HCT116 (cell line): ENCODE results near the gene ITM2C. TPM values are rescaled to one million over a fixed set of nuclear protein-coding genes. Genes with fewer than 3 reads are reported as not detected.
A peak's percentile ranks its signal among the peaks of the same experiment; 100 is the strongest.

Source experiments
- ATAC-seq: fragments of 200-7000 bp; cut with Tn5 transposase; 2 replicates; pipeline ENCODE4 v1.9.1; 2020; ENCODE audit warnings: mild to moderate bottlenecking, moderate library complexity
- BruUV-seq: library from RNA; stranded (reverse); fragments of 400-500 nt; replicated peaks from 2 replicates; lab custom pipeline; 2021; lab: Mats Ljungman, UMichigan
- CTCF ChIA-PET: fragments of 300-600 bp; sonication (Branson Sonifier 250); formaldehyde crosslinking; loops from one replicate; lab custom pipeline; 2021; ENCODE audit warnings: antibody characterized with exemption; lab: Charles Lee
- POLR2A ChIA-PET: fragments of 300-600, 350-600 bp; sonication (Branson Sonifier 250); formaldehyde crosslinking; loops from one replicate; lab custom pipeline; 2021; ENCODE audit warnings: antibody characterized with exemption; lab: Charles Lee
- RAD21 ChIA-PET, 2 experiments: fragments of 300-600 bp; sonication (Branson Sonifier 250); formaldehyde crosslinking; loops; one replicate each; lab custom pipeline; 2023; ENCODE audit warnings: low total read pairs in 2 of 2; ENCODE audit not compliant: uncharacterized antibody in 2 of 2, unreplicated experiment in 2 of 2, low non-redundant PET in 1 of 2; lab: Charles Lee
- DNase-seq: peaks from one replicate; pipeline ENCODE4 v3.0.0-alpha.2; 2010; ENCODE audit warnings: low read depth, low spot score
- H2AFZ ChIP-seq: fragments of 200-600 bp; shearing (Covaris generic), sonication (generic); 2 replicates; pipeline ENCODE4 v1.6.1; 2017; ENCODE audit warnings: low read depth, mixed run types, mixed read lengths, antibody characterized with exemption, low read length; ENCODE audit not compliant: poor library complexity, severe bottlenecking
- H3K27ac ChIP-seq: 2 replicates; pipeline ENCODE4 v1.5.1; 2012; ENCODE audit warnings: low read depth, low read length
- H3K27me3 ChIP-seq: fragments of 200-600 bp; sonication (generic); 2 replicates; pipeline ENCODE4 v1.6.1; 2016; ENCODE audit warnings: mixed run types, low read length, mixed read lengths; ENCODE audit not compliant: insufficient read depth
- H3K36me3 ChIP-seq, 2 experiments: fragments of 200-500 bp in 1 of 2; fragments of 200-600 bp in 1 of 2; sonication (Bioruptor generic) in 1 of 2; sonication (generic) in 1 of 2; 2 replicates each; pipeline versions ENCODE4 v1.5.1 to v1.6.1; 2014 to 2016; ENCODE audit warnings: low read length in 2 of 2, inconsistent platforms in 1 of 2, mixed read lengths in 1 of 2, mixed run types in 1 of 2; ENCODE audit not compliant: insufficient read depth in 2 of 2, control insufficient read depth in 1 of 2
- H3K4me1 ChIP-seq, 2 experiments: fragments of 200-600 bp in 1 of 2; sonication (generic) in 1 of 2; 2 replicates each; pipeline versions ENCODE4 v1.5.1 to v1.6.1; 2012 to 2017; ENCODE audit warnings: low read length in 2 of 2, inconsistent platforms in 1 of 2, mild to moderate bottlenecking in 1 of 2, mixed read lengths in 1 of 2, mixed run types in 1 of 2, moderate library complexity in 1 of 2; ENCODE audit not compliant: insufficient read depth in 2 of 2, control insufficient read depth in 1 of 2
- H3K4me2 ChIP-seq: fragments of 200-600 bp; sonication (generic); 2 replicates; pipeline ENCODE4 v1.6.1; 2017; ENCODE audit warnings: mixed run types, low read length, mixed read lengths
- H3K4me3 ChIP-seq, 2 experiments: fragments of 200-600 bp in 1 of 2; sonication (generic) in 1 of 2; replicated peaks in 1 of 2; 2 replicates each; pipeline ENCODE4 v1.5.1; 2011 to 2016; ENCODE audit warnings: low read length in 2 of 2, control low read depth in 1 of 2, low read depth in 1 of 2, mild to moderate bottlenecking in 1 of 2, mixed read lengths in 1 of 2, mixed run types in 1 of 2
- H3K79me2 ChIP-seq: fragments of 200-600 bp; sonication (generic); 2 replicates; pipeline ENCODE4 v1.6.1; 2017; ENCODE audit warnings: mild to moderate bottlenecking, mixed run types, low read length, moderate library complexity, mixed read lengths; ENCODE audit not compliant: insufficient read depth
- H3K9ac ChIP-seq: fragments of 200-600 bp; sonication (generic); 2 replicates; pipeline ENCODE4 v1.6.1; 2016; ENCODE audit warnings: low read length, mixed read lengths
- H3K9me2 ChIP-seq: fragments of 200-600 bp; sonication (generic), shearing (Covaris generic); 2 replicates; pipeline ENCODE4 v1.6.1; 2017; ENCODE audit warnings: mixed run types, mild to moderate bottlenecking, moderate library complexity; ENCODE audit not compliant: insufficient read depth
- H3K9me3 ChIP-seq, 2 experiments: fragments of 200-500 bp in 1 of 2; fragments of 200-600 bp in 1 of 2; sonication (Bioruptor generic) in 1 of 2; sonication (generic) in 1 of 2; 2 replicates each; pipeline ENCODE4 v1.6.1; 2014 to 2017; ENCODE audit warnings: low read length in 2 of 2, mixed read lengths in 2 of 2, inconsistent platforms in 1 of 2, low read depth in 1 of 2, mild to moderate bottlenecking in 1 of 2, mixed run types in 1 of 2, moderate library complexity in 1 of 2; ENCODE audit not compliant: control insufficient read depth in 1 of 2, insufficient read depth in 1 of 2
- H4K20me1 ChIP-seq: fragments of 200-600 bp; sonication (generic), shearing (Covaris generic); 2 replicates; pipeline ENCODE4 v1.6.1; 2017; ENCODE audit warnings: mixed run types, mild to moderate bottlenecking, moderate library complexity; ENCODE audit not compliant: insufficient read depth
- EGR1 ChIP-seq: IDR thresholded peaks from 2 replicates; pipeline ENCODE4 v1.6.1; 2012; ENCODE audit warnings: low read depth
- ELF1 ChIP-seq: IDR thresholded peaks from 2 replicates; pipeline ENCODE4 v1.6.1; 2012; ENCODE audit warnings: low read depth, borderline replicate concordance
- REST ChIP-seq: IDR thresholded peaks from 2 replicates; pipeline ENCODE4 v1.6.1; 2012; ENCODE audit warnings: low read depth
- SRF ChIP-seq: IDR thresholded peaks from 2 replicates; pipeline ENCODE4 v1.6.1; 2012; ENCODE audit warnings: low read depth
- TCF7L2 ChIP-seq: IDR thresholded peaks from 2 replicates; pipeline ENCODE4 v1.7.0; 2011; ENCODE audit warnings: borderline replicate concordance, inconsistent platforms; ENCODE audit not compliant: insufficient read depth, insufficient read length; ENCODE audit errors: extremely low read depth
- YY1 ChIP-seq: IDR thresholded peaks from 2 replicates; pipeline ENCODE4 v1.6.1; 2011; ENCODE audit warnings: low read length, low read depth, moderate library complexity, mild to moderate bottlenecking; ENCODE audit not compliant: insufficient replicate concordance; ENCODE audit errors: extremely low read depth
- ZFX ChIP-seq: fragments of 450-650 bp; IDR thresholded peaks from 2 replicates; pipeline ENCODE4 v1.6.1; 2017
- ZNF274 ChIP-seq: fragments of 200-500 bp; sonication (Bioruptor generic); IDR thresholded peaks from 2 replicates; pipeline ENCODE4 v1.6.1; 2014; ENCODE audit warnings: mild to moderate bottlenecking, low read depth, low read length, inconsistent platforms
- intact Hi-C: fragments of 100-400 bp; cut with micrococcal nuclease; formaldehyde crosslinking; loops from 2 replicates; pipeline ENCODE4 v1.10.0; 2022
- total RNA-seq: library from RNA; stranded (reverse); gene quantifications from one replicate; pipeline ENCODE4 v1.2.1, GENCODE V29; 2021; ENCODE audit not compliant: unreplicated experiment
- TF ChIP-seq, protein P1 (sequence below): IDR thresholded peaks from 2 replicates; pipeline ENCODE4 v1.6.1; 2011; ENCODE audit warnings: mild to moderate bottlenecking, low read length, moderate library complexity; ENCODE audit not compliant: insufficient replicate concordance; ENCODE audit errors: extremely low read depth

The ITM2C gene
- total RNA-seq, 1 experiment from 2014 or later, result 117 TPM

- TF ChIP-seq ELF1, result no peak
- TF ChIP-seq, protein P1, sequence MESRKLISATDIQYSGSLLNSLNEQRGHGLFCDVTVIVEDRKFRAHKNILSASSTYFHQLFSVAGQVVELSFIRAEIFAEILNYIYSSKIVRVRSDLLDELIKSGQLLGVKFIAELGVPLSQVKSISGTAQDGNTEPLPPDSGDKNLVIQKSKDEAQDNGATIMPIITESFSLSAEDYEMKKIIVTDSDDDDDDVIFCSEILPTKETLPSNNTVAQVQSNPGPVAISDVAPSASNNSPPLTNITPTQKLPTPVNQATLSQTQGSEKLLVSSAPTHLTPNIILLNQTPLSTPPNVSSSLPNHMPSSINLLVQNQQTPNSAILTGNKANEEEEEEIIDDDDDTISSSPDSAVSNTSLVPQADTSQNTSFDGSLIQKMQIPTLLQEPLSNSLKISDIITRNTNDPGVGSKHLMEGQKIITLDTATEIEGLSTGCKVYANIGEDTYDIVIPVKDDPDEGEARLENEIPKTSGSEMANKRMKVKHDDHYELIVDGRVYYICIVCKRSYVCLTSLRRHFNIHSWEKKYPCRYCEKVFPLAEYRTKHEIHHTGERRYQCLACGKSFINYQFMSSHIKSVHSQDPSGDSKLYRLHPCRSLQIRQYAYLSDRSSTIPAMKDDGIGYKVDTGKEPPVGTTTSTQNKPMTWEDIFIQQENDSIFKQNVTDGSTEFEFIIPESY, result no peak
- TF ChIP-seq, all 23 proteins: peak for 0
These were observed 1.2 kb upstream of the ITM2C start (continued) for GRCh38 chr2:230863442-230864121.

- CTCF ChIA-PET, result interaction anchor here (1.0 to 1.4 kb wide), 3 partner anchors 11 to 40 kb away, joined by 4 to 7 read pairs (median 4); no protein-coding TSS in a partner anchor
- RAD21 ChIA-PET, result no interaction called here
- Histone ChIP-seq H3K9me3 (no peaks in the 10 kb centered on the region), H3K4me1 (peaks cover 24 to 34% of the 10 kb centered on the region in 2 experiments), H3K36me3 (no peaks in the 10 kb centered on the region; a peak in 1 of 4 replicates), H3K4me3 (peak overlapping the region; percentile 44 to 92), H3K27me3 (no peaks in the 10 kb centered on the region), H2AFZ (peak overlapping the region; percentile 88), H4K20me1 (no peaks in the 10 kb centered on the region), H3K9me2 (no peaks in the 10 kb centered on the region), H3K27ac (peak overlapping the region; percentile 33), H3K79me2 (peaks cover 6% of the 10 kb centered on the region; the same call in 1 of the 2 replicates), H3K9ac (peak overlapping the region; percentile 80), H3K4me2 (peak overlapping the region; percentile 98)
- intact Hi-C loops, result loop anchor here (1.0 kb wide), 1 partner anchor 14 kb away; no protein-coding TSS in a partner anchor
- POLR2A ChIA-PET, result no interaction called here
- no peak for TF ChIP-seq EGR1
- no peak for TF ChIP-seq TCF7L2
- no peak for TF ChIP-seq REST
- no peak for TF ChIP-seq YY1
- TF ChIP-seq ZNF274, result no peak
- TF ChIP-seq SRF, result no peak
- no peak for TF ChIP-seq ZFX
- ATAC-seq (no peak; the same call in 1 of the 2 replicates), DNase-seq (no peak)
- no TSS peak for BruUV-seq
These were observed 579 bp upstream of the ITM2C start for GRCh38 chr2:230864122-230864604.
